GM20000 (cell line): ENCODE measurements around the gene TEX48.
A peak's percentile ranks its signal among the peaks of the same experiment; 100 is the strongest.

Source experiments
- DNase-seq: peaks from one replicate; pipeline ENCODE4 v3.0.0; 2012; ENCODE audit warnings: low spot score
- CTCF ChIP-seq: IDR thresholded peaks from 2 replicates; pipeline ENCODE4 v1.5.1; 2012; ENCODE audit warnings: mild to moderate bottlenecking, control low read depth; ENCODE audit errors: extremely low read depth, missing control alignments

The TEX48 gene

GRCh38 chr9:114653556-114654159 lies 28.3 kb downstream of the TEX48 start:
- DNase-seq: peak; percentile 72
- TF ChIP-seq CTCF: peak; percentile 88

- DNase-seq: no peak
- no peak for TF ChIP-seq CTCF
These were observed 29.0 kb downstream of the TEX48 start for GRCh38 chr9:114652776-114653555.

GRCh38 chr9:114643896-114644295 lies 38.1 kb downstream of the TEX48 start:
- no peak for DNase-seq
- no peak for TF ChIP-seq CTCF

GRCh38 chr9:114643001-114643400 lies 39.0 kb downstream of the TEX48 start:
- no peak for TF ChIP-seq CTCF
- DNase-seq: no peak

- DNase-seq: no peak
- no peak for TF ChIP-seq CTCF
These were observed 40.0 kb downstream of the TEX48 start for GRCh38 chr9:114641967-114642366.

- DNase-seq: no peak
- TF ChIP-seq CTCF: no peak
These were observed 43.6 kb downstream of the TEX48 start for GRCh38 chr9:114638404-114638803.

- TF ChIP-seq CTCF: no peak
- no peak for DNase-seq
These were observed 47.6 kb downstream of the TEX48 start for GRCh38 chr9:114634387-114634786.
